SK-N-MC (cell line): ENCODE measurements around the gene IDH3A.

Experiments used
- EZH2 ChIP-seq: fragments of 200-600 bp; sonication (generic); IDR thresholded peaks from one replicate; pipeline ENCODE4 v1.6.1; 2017; ENCODE audit warnings: antibody characterized with exemption
- FOXP2 ChIP-seq: optimal IDR thresholded peaks from 2 replicates; pipeline ENCODE3; 2011; ENCODE audit warnings: mild to moderate bottlenecking, moderate library complexity; ENCODE audit not compliant: insufficient read depth; ENCODE audit errors: extremely low read length, control extremely low read depth
- POLR2AphosphoS5 ChIP-seq: IDR thresholded peaks from 2 replicates; pipeline ENCODE4 v1.6.1; 2012; ENCODE audit warnings: mild to moderate bottlenecking, low read depth, low read length, borderline replicate concordance

GRCh38 chr15:78156653-78157052 lies 7.5 kb downstream of the IDH3A start:
- TF ChIP-seq POLR2AphosphoS5 (no peak), EZH2 (no peak), FOXP2 (no peak)
